GM21717 (cell line): ENCODE results near the gene SLC17A5.

Experiments
- ATAC-seq: cut with Tn5 transposase; IDR thresholded peaks from one replicate; pipeline ENCODE4 v1.9.1; 2021; ENCODE audit warnings: mild to moderate bottlenecking, moderate library complexity; ENCODE audit not compliant: unreplicated experiment

The SLC17A5 gene

GRCh38 chr6:73667798-73668197 is 14.0 kb upstream of the SLC17A5 start:
- ATAC-seq = no peak

- no peak for ATAC-seq
Measured at GRCh38 chr6:73666393-73666792, 12.6 kb upstream of the SLC17A5 start.

GRCh38 chr6:73665686-73666319 is 12.0 kb upstream of the SLC17A5 start:
- peak; percentile 65 for ATAC-seq

- no peak for ATAC-seq
Measured at GRCh38 chr6:73664701-73665100, 10.9 kb upstream of the SLC17A5 start.

GRCh38 chr6:73657201-73657600 is 3.4 kb upstream of the SLC17A5 start:
- ATAC-seq = no peak

- no peak for ATAC-seq
Measured at GRCh38 chr6:73656531-73657145, 2.8 kb upstream of the SLC17A5 start.

- no peak for ATAC-seq
Measured at GRCh38 chr6:73655341-73655917, 1.6 kb upstream of the SLC17A5 start.

- peak; percentile 43 for ATAC-seq
Measured at GRCh38 chr6:73652637-73653570, 888 bp downstream of the SLC17A5 start.

- ATAC-seq = no peak
Measured at GRCh38 chr6:73649783-73650182, 4.0 kb downstream of the SLC17A5 start.

GRCh38 chr6:73648166-73648565 is 5.6 kb downstream of the SLC17A5 start:
- no peak for ATAC-seq

GRCh38 chr6:73644941-73645591 is 8.7 kb downstream of the SLC17A5 start:
- ATAC-seq = no peak

GRCh38 chr6:73644030-73644429 is 9.8 kb downstream of the SLC17A5 start:
- ATAC-seq = no peak

GRCh38 chr6:73642530-73642929 is 11.3 kb downstream of the SLC17A5 start:
- ATAC-seq = no peak

- ATAC-seq = no peak
Measured at GRCh38 chr6:73640179-73640750, 13.5 kb downstream of the SLC17A5 start.

GRCh38 chr6:73639040-73639439 is 14.8 kb downstream of the SLC17A5 start:
- no peak for ATAC-seq

GRCh38 chr6:73637404-73637803 is 16.4 kb downstream of the SLC17A5 start:
- no peak for ATAC-seq

GRCh38 chr6:73636048-73636447 is 17.7 kb downstream of the SLC17A5 start:
- no peak for ATAC-seq

GRCh38 chr6:73632346-73632745 is 21.4 kb downstream of the SLC17A5 start:
- ATAC-seq = no peak

GRCh38 chr6:73631849-73632248 is 21.9 kb downstream of the SLC17A5 start:
- ATAC-seq = no peak

- no peak for ATAC-seq
Measured at GRCh38 chr6:73630401-73630800, 23.4 kb downstream of the SLC17A5 start.

- ATAC-seq = no peak
Measured at GRCh38 chr6:73624896-73625295, 28.9 kb downstream of the SLC17A5 start.
